ENCODE results near the gene COL6A5.

Gene COL6A5

GRCh38 chr3:130491431-130491830, 146.0 kb downstream of the COL6A5 start:
- Histone ChIP-seq H3K4me1 (ENCODE audit: insufficient read depth, low read length) (no peaks in the 10 kb centered on the region), H3K9me3 (ENCODE audit: control insufficient read depth, insufficient read depth, low read length) (no peaks in the 10 kb centered on the region), H3K9ac (ENCODE audit: low read depth, low read length) (no peak overlapping the region), H3K36me3 (ENCODE audit: insufficient read depth, low read length) (no peaks in the 10 kb centered on the region)

- H3K9me3 ChIP-seq (ENCODE audit: control insufficient read depth, insufficient read depth, low read length): no peaks in the 10 kb centered on the region
- no peaks in the 10 kb centered on the region for H3K4me1 ChIP-seq (ENCODE audit: insufficient read depth, low read length)
- no peaks in the 10 kb centered on the region for H3K36me3 ChIP-seq (ENCODE audit: insufficient read depth, low read length)
- no peak overlapping the region for H3K9ac ChIP-seq (ENCODE audit: low read depth, low read length)
Measured at GRCh38 chr3:130504701-130505100, 159.2 kb downstream of the COL6A5 start.

- no peak overlapping the region for H3K9ac ChIP-seq (ENCODE audit: low read depth, low read length)
- no peaks in the 10 kb centered on the region for H3K4me1 ChIP-seq (ENCODE audit: insufficient read depth, low read length)
Measured at GRCh38 chr3:130506031-130506430, 160.6 kb downstream of the COL6A5 start.

GRCh38 chr3:130507746-130508145, 162.3 kb downstream of the COL6A5 start:
- H3K9me3 ChIP-seq (ENCODE audit: control insufficient read depth, insufficient read depth, low read length): no peaks in the 10 kb centered on the region
- no peaks in the 10 kb centered on the region for H3K4me1 ChIP-seq (ENCODE audit: insufficient read depth, low read length)
- H3K9ac ChIP-seq (ENCODE audit: low read depth, low read length): no peak overlapping the region
- no peaks in the 10 kb centered on the region for H3K36me3 ChIP-seq (ENCODE audit: insufficient read depth, low read length)

More at GRCh38 chr3:130506031-130506430, 160.6 kb downstream of the COL6A5 start:
- Histone ChIP-seq H3K36me3 (ENCODE audit: insufficient read depth, low read length) (no peaks in the 10 kb centered on the region), H3K9me3 (ENCODE audit: control insufficient read depth, insufficient read depth, low read length) (no peaks in the 10 kb centered on the region)

- no peaks in the 10 kb centered on the region for H3K36me3 ChIP-seq (ENCODE audit: insufficient read depth, low read length)
- H3K9me3 ChIP-seq (ENCODE audit: control insufficient read depth, insufficient read depth, low read length): no peaks in the 10 kb centered on the region
- no peaks in the 10 kb centered on the region for H3K4me1 ChIP-seq (ENCODE audit: insufficient read depth, low read length)
- H3K9ac ChIP-seq (ENCODE audit: low read depth, low read length): no peak overlapping the region
Measured at GRCh38 chr3:130509008-130509407, 163.5 kb downstream of the COL6A5 start.

GRCh38 chr3:130514681-130515080, 169.2 kb downstream of the COL6A5 start:
- no peak overlapping the region for H3K9ac ChIP-seq (ENCODE audit: low read depth, low read length)
- no peaks in the 10 kb centered on the region for H3K4me1 ChIP-seq (ENCODE audit: insufficient read depth, low read length)
- no peaks in the 10 kb centered on the region for H3K36me3 ChIP-seq (ENCODE audit: insufficient read depth, low read length)
- H3K9me3 ChIP-seq (ENCODE audit: control insufficient read depth, insufficient read depth, low read length): no peaks in the 10 kb centered on the region

- no peaks in the 10 kb centered on the region for H3K4me1 ChIP-seq (ENCODE audit: insufficient read depth, low read length)
Measured at GRCh38 chr3:130515755-130516154, 170.3 kb downstream of the COL6A5 start.

GRCh38 chr3:130516645-130517512, 171.4 kb downstream of the COL6A5 start, which contains the start of gene COL6A6:
Gene COL6A6 (plus strand): TSS chr3:130517177. CDS start chr3:130560365, 43,188 bp downstream.
- H3K36me3 ChIP-seq (ENCODE audit: insufficient read depth, low read length): no peaks in the 10 kb centered on the region
- H3K4me1 ChIP-seq (ENCODE audit: insufficient read depth, low read length): no peaks in the 10 kb centered on the region
- no peaks in the 10 kb centered on the region for H3K9me3 ChIP-seq (ENCODE audit: control insufficient read depth, insufficient read depth, low read length)
- H3K9ac ChIP-seq (ENCODE audit: low read depth, low read length): peak within 1 kb of the TSS; percentile 70

More at GRCh38 chr3:130515755-130516154, 170.3 kb downstream of the COL6A5 start:
- Histone ChIP-seq H3K36me3 (ENCODE audit: insufficient read depth, low read length) (no peaks in the 10 kb centered on the region), H3K9ac (ENCODE audit: low read depth, low read length) (no peak overlapping the region), H3K9me3 (ENCODE audit: control insufficient read depth, insufficient read depth, low read length) (no peaks in the 10 kb centered on the region)

GRCh38 chr3:130517602-130518001, 172.1 kb downstream of the COL6A5 start:
- no peaks in the 10 kb centered on the region for H3K4me1 ChIP-seq (ENCODE audit: insufficient read depth, low read length)
- H3K9me3 ChIP-seq (ENCODE audit: control insufficient read depth, insufficient read depth, low read length): no peaks in the 10 kb centered on the region
- H3K9ac ChIP-seq (ENCODE audit: low read depth, low read length): peak overlapping the region; percentile 70; the same call in 1 of the 2 replicates
- no peaks in the 10 kb centered on the region for H3K36me3 ChIP-seq (ENCODE audit: insufficient read depth, low read length)

GRCh38 chr3:130519754-130520153, 174.3 kb downstream of the COL6A5 start:
- no peaks in the 10 kb centered on the region for H3K9me3 ChIP-seq (ENCODE audit: control insufficient read depth, insufficient read depth, low read length)
- no peaks in the 10 kb centered on the region for H3K36me3 ChIP-seq (ENCODE audit: insufficient read depth, low read length)
- H3K4me1 ChIP-seq (ENCODE audit: insufficient read depth, low read length): no peaks in the 10 kb centered on the region
- H3K9ac ChIP-seq (ENCODE audit: low read depth, low read length): no peak overlapping the region

- no peaks in the 10 kb centered on the region for H3K36me3 ChIP-seq (ENCODE audit: insufficient read depth, low read length)
- no peak overlapping the region for H3K9ac ChIP-seq (ENCODE audit: low read depth, low read length)
- H3K4me1 ChIP-seq (ENCODE audit: insufficient read depth, low read length): no peaks in the 10 kb centered on the region
- no peaks in the 10 kb centered on the region for H3K9me3 ChIP-seq (ENCODE audit: control insufficient read depth, insufficient read depth, low read length)
Measured at GRCh38 chr3:130522399-130522798, 176.9 kb downstream of the COL6A5 start.

- Histone ChIP-seq H3K4me1 (ENCODE audit: insufficient read depth, low read length) (peaks cover 10% of the 10 kb centered on the region; the same call in 1 of the 2 replicates), H3K9ac (ENCODE audit: low read depth, low read length) (no peak overlapping the region), H3K9me3 (ENCODE audit: control insufficient read depth, insufficient read depth, low read length) (no peaks in the 10 kb centered on the region), H3K36me3 (ENCODE audit: insufficient read depth, low read length) (no peaks in the 10 kb centered on the region)
Measured at GRCh38 chr3:130527426-130527825, 182.0 kb downstream of the COL6A5 start.

- H3K9ac ChIP-seq (ENCODE audit: low read depth, low read length): no peak overlapping the region
- no peaks in the 10 kb centered on the region for H3K9me3 ChIP-seq (ENCODE audit: control insufficient read depth, insufficient read depth, low read length)
- H3K36me3 ChIP-seq (ENCODE audit: insufficient read depth, low read length): no peaks in the 10 kb centered on the region
- peaks cover 10% of the 10 kb centered on the region; the same call in 1 of the 2 replicates for H3K4me1 ChIP-seq (ENCODE audit: insufficient read depth, low read length)
Measured at GRCh38 chr3:130528120-130528519, 182.6 kb downstream of the COL6A5 start.

- no peaks in the 10 kb centered on the region for H3K9me3 ChIP-seq (ENCODE audit: control insufficient read depth, insufficient read depth, low read length)
- no peak overlapping the region for H3K9ac ChIP-seq (ENCODE audit: low read depth, low read length)
- H3K36me3 ChIP-seq (ENCODE audit: insufficient read depth, low read length): no peaks in the 10 kb centered on the region
- H3K4me1 ChIP-seq (ENCODE audit: insufficient read depth, low read length): peaks cover 10% of the 10 kb centered on the region; the same call in 1 of the 2 replicates
Measured at GRCh38 chr3:130529486-130530215, 184.2 kb downstream of the COL6A5 start.
